CD14-positive monocyte (primary cell): ENCODE data around the gene CFAP410. TPM values are rescaled to one million over a fixed set of nuclear protein-coding genes. Genes with fewer than 3 reads are reported as not detected.

Experiments
- DNase-seq, 3 donors: peaks; one replicate each; pipeline ENCODE4 v3.0.0-alpha.2; 2011 to 2022
- H2AFZ ChIP-seq: 2 replicates; pipeline ENCODE4 v1.6.0; 2012; ENCODE audit warnings: mild to moderate bottlenecking, low read depth, low read length, inconsistent platforms; ENCODE audit not compliant: insufficient read depth, poor library complexity, severe bottlenecking
- H3K27ac ChIP-seq, 2 donors: 1 replicate in 1 of 2; 2 replicates in 1 of 2; pipeline ENCODE4 v1.5.1; 2012 to 2013; ENCODE audit warnings: low read length in 2 of 2, control low read depth in 1 of 2, inconsistent platforms in 1 of 2, low read depth in 1 of 2, mild to moderate bottlenecking in 1 of 2
- H3K27me3 ChIP-seq, 2 donors: one replicate each; pipeline versions ENCODE4 v1.6.0 to v1.6.1; 2011 to 2013; ENCODE audit warnings: low read length in 2 of 2; ENCODE audit not compliant: control insufficient read depth in 2 of 2, insufficient read depth in 2 of 2
- H3K36me3 ChIP-seq, 2 donors: replicated peaks in 1 of 2; 1 replicate in 1 of 2; 2 replicates in 1 of 2; pipeline versions ENCODE4 v1.5.1 to v1.6.1; 2012 to 2013; ENCODE audit warnings: low read length in 2 of 2, control low read depth in 1 of 2, inconsistent platforms in 1 of 2, mild to moderate bottlenecking in 1 of 2; ENCODE audit not compliant: insufficient read depth in 2 of 2, control insufficient read depth in 1 of 2
- H3K4me1 ChIP-seq, 2 donors: 1 replicate in 1 of 2; 2 replicates in 1 of 2; pipeline versions ENCODE4 v1.5.1 to v1.6.1; 2012 to 2013; ENCODE audit warnings: low read length in 2 of 2, control low read depth in 1 of 2, inconsistent platforms in 1 of 2, mild to moderate bottlenecking in 1 of 2, moderate library complexity in 1 of 2; ENCODE audit not compliant: insufficient read depth in 2 of 2, control insufficient read depth in 1 of 2
- H3K4me2 ChIP-seq: replicated peaks from 2 replicates; pipeline ENCODE3; 2012; ENCODE audit warnings: low read length, moderate library complexity, mild to moderate bottlenecking; ENCODE audit not compliant: poor library complexity, severe bottlenecking; ENCODE audit errors: extremely low read depth
- H3K4me3 ChIP-seq, 3 experiments: fragments of 200-600 bp in 1 of 3; sonication (generic) in 1 of 3; replicated peaks in 1 of 3; 1 replicate in 2 of 3; 2 replicates in 1 of 3; pipeline ENCODE4 v1.5.1; 2011 to 2013; ENCODE audit warnings: low read length in 3 of 3, mild to moderate bottlenecking in 3 of 3, control low read depth in 2 of 3, low read depth in 2 of 3, inconsistent platforms in 1 of 3, moderate library complexity in 1 of 3
- H3K79me2 ChIP-seq: 2 replicates; pipeline ENCODE4 v1.6.0; 2012; ENCODE audit warnings: mild to moderate bottlenecking, control low read depth, inconsistent platforms, low read length, moderate library complexity; ENCODE audit not compliant: insufficient read depth
- H3K9ac ChIP-seq: 2 replicates; pipeline ENCODE4 v1.6.0; 2017; ENCODE audit warnings: low read length, mild to moderate bottlenecking; ENCODE audit not compliant: insufficient read depth, poor library complexity, severe bottlenecking
- H3K9me3 ChIP-seq, 2 donors: replicated peaks in 1 of 2; 1 replicate in 1 of 2; 2 replicates in 1 of 2; pipeline versions ENCODE4 v1.5.1 to v1.6.1; 2012 to 2013; ENCODE audit warnings: low read length in 2 of 2, control low read depth in 1 of 2; ENCODE audit not compliant: control insufficient read depth in 1 of 2, insufficient read depth in 1 of 2
- H4K20me1 ChIP-seq: 2 replicates; pipeline ENCODE4 v1.6.0; 2012; ENCODE audit warnings: mild to moderate bottlenecking, low read length, control low read depth, moderate library complexity; ENCODE audit not compliant: insufficient read depth
- H3K27ac Mint-ChIP-seq, 7 donors: one replicate each; pipeline ENCODE4 v1.8.0; 2020; ENCODE audit warnings: mild to moderate bottlenecking in 7 of 7, mixed read lengths in 7 of 7, moderate library complexity in 6 of 7, inconsistent platforms in 2 of 7
- H3K27me3 Mint-ChIP-seq, 3 donors: one replicate each; pipeline ENCODE4 v1.8.0; 2021 to 2022; ENCODE audit warnings: low read depth in 3 of 3, mild to moderate bottlenecking in 3 of 3, mixed read lengths in 3 of 3, moderate library complexity in 3 of 3, inconsistent platforms in 1 of 3
- H3K36me3 Mint-ChIP-seq, 2 donors: one replicate each; pipeline ENCODE4 v1.8.0; 2020; ENCODE audit warnings: mixed read lengths in 2 of 2, inconsistent platforms in 1 of 2, mild to moderate bottlenecking in 1 of 2
- H3K4me1 Mint-ChIP-seq: one replicate; pipeline ENCODE4 v1.8.0; 2020; ENCODE audit warnings: mild to moderate bottlenecking, mixed read lengths
- H3K4me3 Mint-ChIP-seq, 2 donors: one replicate each; pipeline ENCODE4 v1.8.0; 2020; ENCODE audit warnings: mild to moderate bottlenecking in 2 of 2, mixed read lengths in 2 of 2, moderate library complexity in 1 of 2
- H3K9me3 Mint-ChIP-seq, 7 donors: one replicate each; pipeline ENCODE4 v1.8.0; 2020 to 2022; ENCODE audit warnings: mixed read lengths in 7 of 7, mild to moderate bottlenecking in 6 of 7, moderate library complexity in 6 of 7, inconsistent platforms in 2 of 7
- WGBS: methylation state at CpG from one replicate; pipeline ENCODE4 v1.1.5; 2013; ENCODE audit warnings: missing lambda C conversion rate; ENCODE audit not compliant: insufficient coverage; 5-methylcytosine and 5-hydroxymethylcytosine counted together
- intact Hi-C, 2 donors: fragments of 100-400 bp; cut with micrococcal nuclease; formaldehyde crosslinking; loops; one replicate each; pipeline versions ENCODE4 v1.15.0 to v1.15.1; 2023
- polyA plus RNA-seq, 3 donors: library from polyadenylated mRNA; depleted of rRNA in 1 of 3; unstranded in 2 of 3; stranded (reverse) in 1 of 3; fragments of 300-500 nt in 2 of 3; fragments of >200 nt in 1 of 3; fragmentation: Illumina TruSeq in 2 of 3; gene quantifications; 1 replicate in 2 of 3; 2 replicates in 1 of 3; pipeline ENCODE4 v1.2.3, GENCODE V29; 2012 to 2021
- TF ChIP-seq, protein P1 (sequence below): fragments of 200-600 bp; IDR thresholded peaks from one replicate; pipeline ENCODE4 v1.8.0; 2022; ENCODE audit warnings: antibody characterized with exemption, mild to moderate bottlenecking

Gene CFAP410
- polyA plus RNA-seq, 3 donors: 14.8 to 23.5 (median 17.3) TPM

DNA sequence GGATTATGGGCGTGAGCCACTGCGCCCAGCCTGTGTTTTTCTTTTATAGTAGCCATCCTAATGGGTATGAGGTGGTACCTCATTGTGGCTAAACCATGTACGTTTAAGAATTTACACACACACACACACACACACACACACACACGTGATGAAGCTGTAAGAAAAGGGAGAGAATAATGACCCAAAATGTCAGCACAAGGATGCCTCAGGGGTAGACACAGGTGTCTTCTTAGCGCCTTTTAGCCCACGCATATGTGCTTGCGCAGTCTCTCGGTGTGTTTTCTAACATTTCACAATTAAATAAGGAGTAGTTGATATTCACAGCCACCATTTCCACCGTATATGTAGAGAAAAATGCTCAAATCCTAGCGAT, 40.1 kb downstream of the CFAP410 start:
- intact Hi-C loops: no loop called here
- peaks cover 38% of the 10 kb centered on the region for H3K79me2 ChIP-seq

DNA sequence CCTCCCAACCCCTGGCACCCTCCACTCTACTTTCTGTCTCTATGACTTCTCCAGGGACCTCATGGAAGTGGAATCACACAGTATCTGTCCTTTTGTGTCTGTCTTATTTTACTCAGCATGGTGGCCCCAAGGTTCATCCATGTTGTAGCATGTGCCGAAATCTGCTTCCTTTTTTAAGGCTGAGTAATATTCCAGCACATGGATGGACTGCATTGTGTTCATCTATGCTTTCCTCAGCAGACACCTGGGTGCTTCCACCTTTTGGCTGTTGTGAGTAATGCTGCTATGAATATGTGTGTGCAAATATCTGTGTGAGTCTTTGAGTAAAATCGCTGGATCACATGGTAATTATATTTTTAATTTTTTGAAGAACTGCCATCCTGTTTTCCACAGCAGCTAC, 40.9 kb downstream of the CFAP410 start:
- Histone ChIP-seq H3K4me3 (peak overlapping the region in 1 of 3 experiments; percentile 47), H3K9ac (no peak overlapping the region), H2AFZ (peak overlapping the region; percentile 56), H3K27me3 (peaks cover 0 to 2% of the 10 kb centered on the region in 2 donors), H3K79me2 (peaks cover 31% of the 10 kb centered on the region), H3K4me2 (peak overlapping the region; percentile 59), H3K4me1 (peaks cover 37 to 48% of the 10 kb centered on the region in 2 donors), H4K20me1 (peaks cover 29% of the 10 kb centered on the region), H3K9me3 (no peaks in the 10 kb centered on the region), H3K27ac (peak overlapping the region; percentile 13 to 51), H3K36me3 (no peaks in the 10 kb centered on the region)
- TF ChIP-seq, protein P1, sequence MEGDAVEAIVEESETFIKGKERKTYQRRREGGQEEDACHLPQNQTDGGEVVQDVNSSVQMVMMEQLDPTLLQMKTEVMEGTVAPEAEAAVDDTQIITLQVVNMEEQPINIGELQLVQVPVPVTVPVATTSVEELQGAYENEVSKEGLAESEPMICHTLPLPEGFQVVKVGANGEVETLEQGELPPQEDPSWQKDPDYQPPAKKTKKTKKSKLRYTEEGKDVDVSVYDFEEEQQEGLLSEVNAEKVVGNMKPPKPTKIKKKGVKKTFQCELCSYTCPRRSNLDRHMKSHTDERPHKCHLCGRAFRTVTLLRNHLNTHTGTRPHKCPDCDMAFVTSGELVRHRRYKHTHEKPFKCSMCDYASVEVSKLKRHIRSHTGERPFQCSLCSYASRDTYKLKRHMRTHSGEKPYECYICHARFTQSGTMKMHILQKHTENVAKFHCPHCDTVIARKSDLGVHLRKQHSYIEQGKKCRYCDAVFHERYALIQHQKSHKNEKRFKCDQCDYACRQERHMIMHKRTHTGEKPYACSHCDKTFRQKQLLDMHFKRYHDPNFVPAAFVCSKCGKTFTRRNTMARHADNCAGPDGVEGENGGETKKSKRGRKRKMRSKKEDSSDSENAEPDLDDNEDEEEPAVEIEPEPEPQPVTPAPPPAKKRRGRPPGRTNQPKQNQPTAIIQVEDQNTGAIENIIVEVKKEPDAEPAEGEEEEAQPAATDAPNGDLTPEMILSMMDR: no peak
- 100% methylated on average over 1 of the region's 2 CpGs for WGBS
- Mint-ChIP-seq H3K27ac (peak overlapping the region; percentile 54 to 92 (median 77)), H3K27me3 (peaks cover 2 to 11% (median 4%) of the 10 kb centered on the region in 3 donors), H3K9me3 (no peaks in the 10 kb centered on the region), H3K36me3 (peaks cover 0 to under 1% of the 10 kb centered on the region in 2 donors), H3K4me1 (peaks cover 39% of the 10 kb centered on the region), H3K4me3 (peak overlapping the region; percentile 66 to 76)
- peak in 2 of 3 donors; percentile 16 to 44 for DNase-seq
- intact Hi-C loops: no loop called here

More for the DNA sequence above, 40.1 kb downstream of the CFAP410 start:
- WGBS: 0% methylated on average over 1 of the region's 10 CpGs
- Histone ChIP-seq H3K4me1 (peaks cover 37 to 48% of the 10 kb centered on the region in 2 donors), H3K27ac (peak overlapping the region; percentile 82 to 85), H3K36me3 (no peaks in the 10 kb centered on the region), H3K4me2 (peak overlapping the region; percentile 97), H3K27me3 (peaks cover 0 to 2% of the 10 kb centered on the region in 2 donors), H3K9me3 (no peaks in the 10 kb centered on the region), H4K20me1 (peaks cover 37% of the 10 kb centered on the region), H2AFZ (peak overlapping the region; percentile 76), H3K4me3 (peak overlapping the region; percentile 58 to 85 (median 64)), H3K9ac (peak overlapping the region; percentile 84)
- DNase-seq: no peak
- H3K4me1 Mint-ChIP-seq: peaks cover 43% of the 10 kb centered on the region
- TF ChIP-seq, protein P1: no peak
- no peaks in the 10 kb centered on the region for H3K9me3 Mint-ChIP-seq
- peak overlapping the region; percentile 89 to 93 (median 90) for H3K27ac Mint-ChIP-seq
- peak overlapping the region; percentile 81 to 90 for H3K4me3 Mint-ChIP-seq
- H3K36me3 Mint-ChIP-seq: peaks cover 3% of the 10 kb centered on the region in 2 donors
- H3K27me3 Mint-ChIP-seq: peaks cover 2 to 11% (median 4%) of the 10 kb centered on the region in 3 donors
